Astrocyte of the cerebellum (primary cell): ENCODE data around the gene ROR2.

Experiments used
- DNase-seq: peaks from one replicate; pipeline ENCODE4 v3.0.0-alpha.2; 2011; ENCODE audit warnings: low read depth
- H3K4me3 ChIP-seq: 2 replicates; pipeline ENCODE4 v1.5.1; 2011; ENCODE audit warnings: mild to moderate bottlenecking, low read depth, low read length, moderate library complexity
- CTCF ChIP-seq: IDR thresholded peaks from 2 replicates; pipeline ENCODE4 v1.5.1; 2012; ENCODE audit warnings: low read length, low read depth, moderate library complexity, mild to moderate bottlenecking; ENCODE audit errors: missing control alignments
- in situ Hi-C: cut with HindIII; loops from 2 replicates; pipeline ENCODE4 v1.10.0; 2017; ENCODE audit warnings: low sequenced_read_pairs

ROR2 gene

DNA sequence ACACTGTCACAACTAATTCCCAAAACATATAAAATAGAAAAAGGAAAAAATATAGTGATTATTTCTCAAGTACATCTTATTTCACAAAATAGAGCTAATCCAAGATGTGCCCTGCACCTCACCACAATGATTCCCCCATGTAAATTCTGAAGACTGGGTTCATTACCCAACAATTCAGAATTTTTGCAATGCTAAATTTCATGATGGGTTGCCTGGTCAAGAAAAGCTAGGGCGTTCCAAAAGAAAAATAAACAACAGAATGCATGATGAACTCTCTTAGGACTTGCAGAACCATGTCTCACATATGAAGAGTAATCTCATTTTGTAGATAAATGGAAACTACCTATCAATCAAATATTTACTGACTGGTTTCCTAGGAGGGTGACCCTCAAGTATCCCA lies 266.8 kb downstream of the ROR2 start:
- no peak for DNase-seq
- in situ Hi-C loops = no loop called here
- TF ChIP-seq CTCF = no peak

DNA sequence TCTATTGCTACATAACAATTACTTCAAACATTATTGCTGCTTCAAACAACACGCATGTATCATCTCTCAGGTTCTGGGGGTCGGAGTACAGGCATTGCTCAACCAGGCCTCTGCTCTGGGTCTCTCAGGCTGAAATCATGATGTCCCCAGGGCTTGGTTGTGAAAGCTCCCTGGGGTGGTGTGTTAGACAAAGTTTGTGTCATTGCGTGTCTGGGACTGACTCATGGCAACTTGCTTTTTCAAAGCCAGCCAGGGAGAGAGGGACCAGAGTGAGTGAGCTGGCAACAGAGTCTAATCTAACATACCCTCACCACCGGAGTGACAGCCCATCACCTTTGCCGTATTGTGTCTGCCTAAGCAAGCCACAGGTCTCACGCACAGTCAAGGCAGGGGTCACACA lies 267.2 kb downstream of the ROR2 start:
- no peak for DNase-seq
- H3K4me3 ChIP-seq = no peak overlapping the region
- TF ChIP-seq CTCF = no peak
- in situ Hi-C loops = no loop called here

More for the DNA sequence above, 266.8 kb downstream of the ROR2 start:
- H3K4me3 ChIP-seq = no peak overlapping the region

DNA sequence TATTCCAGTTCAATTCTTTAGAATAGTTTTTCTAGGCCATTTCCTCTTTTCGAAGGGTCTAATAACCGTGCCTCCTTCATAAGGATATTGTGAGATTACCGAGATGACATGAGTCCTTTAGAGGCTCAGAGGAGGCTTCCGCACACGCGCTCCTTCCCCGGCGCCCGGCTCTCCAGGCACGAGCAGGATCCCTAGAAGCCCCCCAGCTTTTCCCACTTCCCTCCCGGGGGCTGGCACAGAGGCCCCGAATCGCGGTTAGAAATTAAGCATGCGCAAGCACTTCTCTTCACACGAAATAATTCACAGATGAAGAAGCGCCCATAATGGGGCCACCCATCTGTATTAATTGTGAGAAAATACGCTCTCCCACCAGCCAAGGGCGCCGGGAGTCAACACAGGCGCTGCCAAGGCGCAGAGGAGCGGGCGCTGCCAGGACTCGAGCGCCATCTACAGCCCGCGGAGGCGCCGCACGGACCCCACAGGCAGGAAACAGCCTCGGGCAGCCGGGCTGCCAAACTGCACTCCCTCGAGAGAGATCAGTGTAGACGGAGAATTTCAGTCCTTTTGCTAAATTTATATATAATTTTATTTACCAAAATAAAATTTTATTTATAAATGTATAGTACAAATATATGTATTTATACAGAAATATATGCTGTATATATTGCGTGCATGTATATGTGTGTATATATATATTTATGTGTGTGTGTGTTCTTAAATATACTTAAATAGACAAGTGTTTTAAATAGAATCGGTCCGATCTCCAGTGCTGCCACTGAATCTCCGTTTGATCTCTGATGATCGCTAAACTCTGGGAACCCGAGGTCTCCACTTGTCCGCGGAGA lies 268.3 kb downstream of the ROR2 start:
- in situ Hi-C loops = no loop called here
- peak overlapping the region; percentile 27 for H3K4me3 ChIP-seq
- TF ChIP-seq CTCF = peak; percentile 99
- DNase-seq = peak; percentile 53

DNA sequence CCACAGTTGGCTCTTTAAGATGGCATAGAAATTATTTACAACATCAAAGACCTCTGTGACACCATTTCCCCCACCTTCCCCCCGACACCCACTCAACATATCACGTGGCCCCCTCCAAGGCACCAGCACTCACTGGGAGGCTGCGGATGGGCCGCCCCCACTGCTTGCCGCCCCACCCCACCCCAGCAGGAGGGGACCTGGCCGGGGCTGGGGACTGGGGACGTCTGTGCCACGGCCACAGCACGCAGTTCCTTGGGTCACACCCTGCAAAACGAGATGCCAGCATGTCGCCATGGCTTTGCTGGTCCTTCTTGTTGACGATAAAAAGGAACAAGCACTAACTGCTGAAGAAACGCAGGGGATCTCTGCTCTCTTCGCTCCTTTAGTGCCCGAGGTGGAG lies 269.0 kb downstream of the ROR2 start:
- no peak overlapping the region for H3K4me3 ChIP-seq
- no peak for TF ChIP-seq CTCF
- DNase-seq = no peak
- in situ Hi-C loops = no loop called here

DNA sequence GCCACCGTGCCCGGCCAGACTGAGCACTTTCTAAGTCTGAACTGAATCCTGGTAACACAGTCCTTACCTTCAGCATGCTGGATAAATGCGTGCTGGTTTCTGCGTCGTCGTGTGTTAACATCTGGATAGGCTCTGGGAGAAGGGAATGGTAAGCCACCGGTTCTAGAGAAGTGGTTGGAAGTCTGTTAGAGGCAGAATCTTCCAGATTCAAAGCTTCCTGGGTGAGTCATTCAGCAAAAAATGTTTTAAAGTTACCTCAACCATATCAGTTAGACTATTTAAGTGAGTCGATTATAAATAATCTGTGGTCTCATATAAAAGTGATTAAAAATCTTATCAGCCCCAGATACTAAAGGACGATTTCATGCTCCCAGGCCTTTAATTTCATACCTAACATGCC lies 269.9 kb downstream of the ROR2 start:
- in situ Hi-C loops = no loop called here
- DNase-seq = no peak
- no peak for TF ChIP-seq CTCF
- H3K4me3 ChIP-seq = no peak overlapping the region

GRCh38 chr9:91678807-91679580 lies 271.0 kb downstream of the ROR2 start:
- H3K4me3 ChIP-seq = no peak overlapping the region
- in situ Hi-C loops = no loop called here
- no peak for DNase-seq
- TF ChIP-seq CTCF = no peak
